Stomach (tissue), 9 donors: ENCODE results near the gene SEBOX. TPM values are rescaled to one million over a fixed set of nuclear protein-coding genes. Genes with fewer than 3 reads are reported as not detected.

Source experiments
- DNase-seq, 2 donors: peaks; one replicate each; pipeline versions ENCODE4 v3.0.0 to v3.0.0-alpha.2; 2013 to 2019
- H3K27ac ChIP-seq, 5 donors: fragments of 200-600 bp in 4 of 5; sonication (generic) in 4 of 5; one replicate each; pipeline ENCODE4 v1.5.1; 2013 to 2019; ENCODE audit warnings: mild to moderate bottlenecking in 1 of 5, moderate library complexity in 1 of 5
- H3K27me3 ChIP-seq, 3 donors: fragments of 200-600 bp; sonication (generic); one replicate each; pipeline ENCODE4 v1.5.1; 2017 to 2019; ENCODE audit warnings: mixed run types in 1 of 3
- H3K36me3 ChIP-seq, 4 donors: fragments of 200-600 bp; sonication (generic); 1 replicate in 3 of 4; 2 replicates in 1 of 4; pipeline ENCODE4 v1.5.1; 2016 to 2019
- H3K4me1 ChIP-seq, 4 donors: fragments of 200-600 bp; sonication (generic); one replicate each; pipeline ENCODE4 v1.5.1; 2016 to 2019
- H3K4me3 ChIP-seq, 4 donors: fragments of 200-600 bp; sonication (generic) in 3 of 4; one replicate each; pipeline ENCODE4 v1.5.1; 2016 to 2019; ENCODE audit warnings: mild to moderate bottlenecking in 1 of 4
- H3K9me3 ChIP-seq, 4 donors: fragments of 200-600 bp; sonication (generic); one replicate each; pipeline ENCODE4 v1.5.1; 2016 to 2019
- EP300 ChIP-seq: sonication (generic); formaldehyde crosslinking; IDR thresholded peaks from one replicate; pipeline ENCODE4 v1.6.1; 2017; ENCODE audit warnings: antibody characterized with exemption
- POLR2A ChIP-seq, 4 donors: fragments of 450-650 bp; IDR thresholded peaks; one replicate each; pipeline ENCODE4 v1.6.1; 2016; ENCODE audit warnings: antibody characterized with exemption in 4 of 4, control low read depth in 2 of 4, mild to moderate bottlenecking in 1 of 4, moderate library complexity in 1 of 4
- POLR2AphosphoS5 ChIP-seq, 3 donors: sonication (generic); formaldehyde crosslinking; IDR thresholded peaks; one replicate each; pipeline ENCODE4 v1.6.1; 2016; ENCODE audit warnings: antibody characterized with exemption in 3 of 3
- WGBS, 5 donors: extraction: QIAGEN DNeasy Blood & Tissue Kit in 3 of 5; methylation state at CpG; one replicate each; pipeline versions ENCODE4 v1.1.5 to v1.1.7; 2013 to 2018; 5-methylcytosine and 5-hydroxymethylcytosine counted together
- intact Hi-C: fragments of 100-400 bp; cut with DNase I; formaldehyde crosslinking; loops from one replicate; pipeline ENCODE4 v1.15.1; 2023; ENCODE audit warnings: low total_unique reads
- polyA plus RNA-seq, 3 donors: library from polyadenylated mRNA; stranded (reverse); fragments of 200-250 nt; gene quantifications; one replicate each; pipeline ENCODE4 v1.2.3, GENCODE V29; 2013
- total RNA-seq, 5 donors: library from RNA; depleted of rRNA; stranded (reverse); fragments of >200 nt; gene quantifications; one replicate each; pipeline versions ENCODE4 v1.1.0 to v1.2.3, GENCODE V29; 2014 to 2016
- TF ChIP-seq, protein P1 (sequence below), 7 experiments: fragments of 450-650 bp in 4 of 7; fragments of 200-600 bp in 3 of 7; sonication (generic) in 3 of 7; IDR thresholded peaks; one replicate each; pipeline ENCODE4 v1.5.1; 2016 to 2019; ENCODE audit warnings: antibody characterized with exemption in 7 of 7, control low read depth in 2 of 7, mild to moderate bottlenecking in 1 of 7
- donor health status: healthy with polysubstance abuse.
- donor health status: Bipolar disorder and iron deficiency.
- donor health status: healthy.

SEBOX gene
- total and polyA plus RNA-seq, 8 donors, result not detected

DNA sequence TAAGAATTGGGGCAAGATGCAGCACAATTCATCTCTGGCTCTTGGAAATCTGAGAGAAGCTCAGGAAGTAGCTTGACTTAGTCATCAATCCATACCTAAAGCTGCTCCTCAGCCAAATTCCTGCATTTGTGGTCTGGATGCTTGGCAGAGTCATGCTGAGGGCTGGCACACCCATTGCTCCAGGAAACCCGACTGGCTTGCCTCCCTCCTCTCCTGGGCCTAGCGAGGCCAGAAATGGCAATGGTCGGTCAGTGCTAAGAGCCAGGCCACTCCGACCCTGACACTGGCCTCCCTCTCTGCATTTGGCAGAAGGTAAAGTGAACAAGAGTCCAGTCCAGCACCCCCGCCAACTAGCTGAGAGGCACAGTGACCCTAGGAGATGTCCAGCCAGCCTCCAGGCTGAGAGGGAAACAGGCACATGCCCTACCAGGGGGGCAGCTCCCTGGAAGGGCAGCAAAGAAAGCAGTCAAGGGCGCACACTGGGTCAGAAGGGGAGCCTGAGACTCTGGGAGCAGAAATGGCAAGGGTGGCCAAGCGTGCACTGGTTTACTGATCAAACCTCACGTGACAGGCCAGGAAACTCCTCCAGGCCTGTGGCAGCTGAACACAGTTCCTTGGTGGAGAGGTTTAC lies 17.6 kb downstream of the SEBOX start:
- peaks cover 83 to 100% (median 99%) of the 10 kb centered on the region in 4 donors for H3K36me3 ChIP-seq
- no peaks in the 10 kb centered on the region for H3K27me3 ChIP-seq
- H3K4me3 ChIP-seq, result no peak overlapping the region
- intact Hi-C loops, result no loop called here
- WGBS, 5 donors, result 25 to 68% (median 51%) methylated on average over 8 of the region's 8 CpGs
- TF ChIP-seq POLR2A (IDR thresholded peaks at IDR 0.05), result no peak
- TF ChIP-seq, protein P1, sequence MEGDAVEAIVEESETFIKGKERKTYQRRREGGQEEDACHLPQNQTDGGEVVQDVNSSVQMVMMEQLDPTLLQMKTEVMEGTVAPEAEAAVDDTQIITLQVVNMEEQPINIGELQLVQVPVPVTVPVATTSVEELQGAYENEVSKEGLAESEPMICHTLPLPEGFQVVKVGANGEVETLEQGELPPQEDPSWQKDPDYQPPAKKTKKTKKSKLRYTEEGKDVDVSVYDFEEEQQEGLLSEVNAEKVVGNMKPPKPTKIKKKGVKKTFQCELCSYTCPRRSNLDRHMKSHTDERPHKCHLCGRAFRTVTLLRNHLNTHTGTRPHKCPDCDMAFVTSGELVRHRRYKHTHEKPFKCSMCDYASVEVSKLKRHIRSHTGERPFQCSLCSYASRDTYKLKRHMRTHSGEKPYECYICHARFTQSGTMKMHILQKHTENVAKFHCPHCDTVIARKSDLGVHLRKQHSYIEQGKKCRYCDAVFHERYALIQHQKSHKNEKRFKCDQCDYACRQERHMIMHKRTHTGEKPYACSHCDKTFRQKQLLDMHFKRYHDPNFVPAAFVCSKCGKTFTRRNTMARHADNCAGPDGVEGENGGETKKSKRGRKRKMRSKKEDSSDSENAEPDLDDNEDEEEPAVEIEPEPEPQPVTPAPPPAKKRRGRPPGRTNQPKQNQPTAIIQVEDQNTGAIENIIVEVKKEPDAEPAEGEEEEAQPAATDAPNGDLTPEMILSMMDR (IDR thresholded peaks at IDR 0.05), result no peak
- TF ChIP-seq POLR2AphosphoS5 (IDR thresholded peaks at IDR 0.05), result no peak
- TF ChIP-seq EP300, result no peak
- peak overlapping the region; percentile 67 to 83 (median 78) for H3K27ac ChIP-seq
- no peaks in the 10 kb centered on the region for H3K9me3 ChIP-seq
- peaks cover 38 to 43% (median 41%) of the 10 kb centered on the region in 4 donors for H3K4me1 ChIP-seq
- peak in 1 of 2 donors; percentile 50 for DNase-seq

DNA sequence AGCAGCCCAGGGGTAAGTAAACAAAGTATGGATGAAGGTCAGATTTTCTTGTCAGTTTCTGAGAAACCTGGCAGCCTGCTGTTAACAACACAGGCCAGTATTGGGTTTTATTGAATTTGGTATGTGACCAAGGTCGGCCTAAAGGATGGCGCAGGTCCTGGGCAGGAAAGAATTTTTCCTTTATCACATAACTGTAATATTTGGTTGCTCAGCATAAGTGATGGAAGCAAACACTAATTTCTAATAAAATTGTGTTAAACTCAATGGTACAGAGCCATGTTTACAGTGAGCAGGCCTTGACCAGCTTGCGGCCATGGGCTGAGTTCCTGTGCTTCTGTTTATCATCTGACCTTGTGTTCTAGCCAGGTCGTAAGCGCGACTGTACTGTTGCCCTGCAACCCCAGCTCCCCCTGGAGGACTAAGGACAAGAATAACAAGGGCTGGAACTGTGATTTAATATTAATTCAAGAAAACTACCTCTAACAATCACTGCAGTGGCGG lies 18.2 kb downstream of the SEBOX start:
- TF ChIP-seq POLR2AphosphoS5 (IDR thresholded peaks at IDR 0.05) (peak in 1 of 3 donors; percentile 33), EP300 (no peak), POLR2A (IDR thresholded peaks at IDR 0.05) (no peak)
- TF ChIP-seq, protein P1 (IDR thresholded peaks at IDR 0.05), result peak in 2 of 7 experiments; percentile 11 to 66
- peak overlapping the region; percentile 67 to 83 (median 78) for H3K27ac ChIP-seq
- H3K36me3 ChIP-seq, result peaks cover 83 to 100% (median 99%) of the 10 kb centered on the region in 4 donors
- WGBS, 5 donors, result 33 to 48% (median 36%) methylated on average over 7 of the region's 7 CpGs
- H3K4me1 ChIP-seq, result peaks cover 38 to 43% (median 41%) of the 10 kb centered on the region in 4 donors
- DNase-seq, result peak; percentile 64 to 72
- no peaks in the 10 kb centered on the region for H3K9me3 ChIP-seq
- no peaks in the 10 kb centered on the region for H3K27me3 ChIP-seq
- intact Hi-C loops, result no loop called here
- no peak overlapping the region for H3K4me3 ChIP-seq

- DNase-seq, result no peak
- TF ChIP-seq POLR2A (IDR thresholded peaks at IDR 0.05), result no peak
- TF ChIP-seq, protein P1 (IDR thresholded peaks at IDR 0.05), result no peak
- TF ChIP-seq POLR2AphosphoS5 (IDR thresholded peaks at IDR 0.05), result no peak
- TF ChIP-seq EP300, result no peak
- Histone ChIP-seq H3K9me3 (no peaks in the 10 kb centered on the region), H3K36me3 (peaks cover 83 to 100% (median 99%) of the 10 kb centered on the region in 4 donors), H3K4me1 (peaks cover 38 to 43% (median 41%) of the 10 kb centered on the region in 4 donors), H3K4me3 (no peak overlapping the region), H3K27me3 (no peaks in the 10 kb centered on the region), H3K27ac (peak overlapping the region; percentile 20 to 83 (median 74))
- intact Hi-C loops, result no loop called here
- 37 to 69% (median 49%) methylated on average over 2 of the region's 2 CpGs for WGBS, 5 donors
Observed at GRCh38 chr17:28346199-28346580, 18.8 kb downstream of the SEBOX start.

DNA sequence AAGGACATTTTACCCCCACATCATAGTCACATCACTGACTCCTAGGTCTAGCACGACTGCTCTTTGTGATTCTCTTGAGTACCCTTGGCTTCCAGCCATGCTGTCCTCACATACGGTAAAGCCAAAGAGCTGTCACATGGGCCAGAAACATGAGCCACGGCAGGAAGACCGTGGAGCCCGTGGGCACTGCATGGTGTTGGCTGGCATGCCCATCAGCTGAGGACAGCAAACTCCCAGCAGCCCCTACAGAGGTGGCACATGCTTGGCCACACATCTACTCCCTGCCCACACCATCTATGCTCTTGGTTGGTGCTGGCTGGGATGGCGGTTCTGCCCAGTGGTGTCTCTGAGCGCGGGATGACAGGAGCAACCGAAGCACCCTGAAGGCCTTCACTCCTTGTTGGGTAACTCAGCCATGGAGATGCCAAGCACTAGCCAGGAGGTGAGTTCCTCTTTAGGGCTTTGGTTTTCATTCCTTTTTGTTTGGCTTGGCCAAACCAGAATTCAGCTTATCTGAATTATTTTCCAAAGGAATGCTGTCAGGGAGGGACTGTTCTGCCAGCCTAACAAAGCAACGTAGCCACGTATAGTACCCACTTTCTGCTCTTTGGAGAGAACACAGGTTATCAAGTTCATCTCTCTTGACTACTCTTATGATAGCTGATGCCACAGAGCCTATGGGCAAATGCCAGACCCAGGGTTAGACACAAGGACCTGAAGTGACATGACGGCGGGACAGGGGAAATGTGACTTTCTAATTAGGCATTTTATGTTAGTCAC lies 19.4 kb downstream of the SEBOX start:
- Histone ChIP-seq H3K4me1 (peaks cover 38 to 43% (median 41%) of the 10 kb centered on the region in 4 donors), H3K9me3 (no peaks in the 10 kb centered on the region), H3K27me3 (no peaks in the 10 kb centered on the region), H3K36me3 (peaks cover 83 to 100% (median 99%) of the 10 kb centered on the region in 4 donors), H3K27ac (peak overlapping the region; percentile 20 to 83 (median 74)), H3K4me3 (no peak overlapping the region)
- intact Hi-C loops, result no loop called here
- DNase-seq, result peak in 1 of 2 donors; percentile 47
- TF ChIP-seq POLR2AphosphoS5 (IDR thresholded peaks at IDR 0.05) (no peak), EP300 (no peak), POLR2A (IDR thresholded peaks at IDR 0.05) (no peak)
- TF ChIP-seq, protein P1 (IDR thresholded peaks at IDR 0.05), result no peak
- 33 to 64% (median 43%) methylated on average over 13 of the region's 13 CpGs for WGBS, 5 donors
